Renal pelvis (tissue), 12 donors: ENCODE measurements around the gene GLYR1. TPM values are rescaled to one million over a fixed set of nuclear protein-coding genes. Genes with fewer than 3 reads are reported as not detected.
"Not testable (repeated sequence)": the region's sequence is repeated elsewhere in the genome, so short reads cannot be mapped to it uniquely, and the experiment has no call there.

Source experiments
- DNase-seq: peaks from one replicate; pipeline ENCODE4 v3.0.0-alpha.2; 2013
- long read RNA-seq, 16 experiments: transcript quantifications; one replicate each; lab custom pipeline, GENCODE V29; 2026
- polyA plus RNA-seq, 3 donors: library from polyadenylated mRNA; unstranded; fragments of 120-200 nt; gene quantifications; one replicate each; pipeline ENCODE4 v1.2.1, GENCODE V29; 2013; ENCODE audit not compliant: insufficient read length in 3 of 3

GLYR1 gene
- 100 to 1,000 TPM in 2 of 3 donors, 10 to 100 TPM in 1; 89.9 to 161 (median 123) TPM for polyA plus RNA-seq
- long read RNA-seq, donor 1, partial matches to known transcripts = 0 of 12 reads
- long read RNA-seq, donor 1, other reads (novel, unspliced or antisense) = 0 of 12 reads
- long read RNA-seq, donor 2, transcript GLYR1-201 (16 exons, 3,772 nt) = major isoform, 16 of 30 reads
- long read RNA-seq, donor 2, partial matches to known transcripts = 6 of 30 reads
- long read RNA-seq, donor 2, other reads (novel, unspliced or antisense) = 0 of 30 reads
- long read RNA-seq, donor 3, transcript GLYR1-206 (4 exons, 630 nt) = minor isoform, 5 of 17 reads
- long read RNA-seq, donor 3, transcript GLYR1-201 (16 exons, 3,772 nt) = major isoform, 7 of 17 reads
- long read RNA-seq, donor 3, partial matches to known transcripts = 0 of 17 reads
- long read RNA-seq, donor 3, other reads (novel, unspliced or antisense) = 0 of 17 reads
- long read RNA-seq, donor 4, transcript GLYR1-201 (16 exons, 3,772 nt) = major isoform, 9 of 21 reads
- long read RNA-seq, donor 4, partial matches to known transcripts = 0 of 21 reads
- long read RNA-seq, donor 4, other reads (novel, unspliced or antisense) = 6 of 21 reads
- long read RNA-seq, donor 5, partial matches to known transcripts = 43 of 47 reads
- long read RNA-seq, donor 5, other reads (novel, unspliced or antisense) = 0 of 47 reads
- long read RNA-seq, donor 6, transcript GLYR1-201 (16 exons, 3,772 nt) = major isoform, 11 of 19 reads
- long read RNA-seq, donor 6, partial matches to known transcripts = 0 of 19 reads
- long read RNA-seq, donor 6, other reads (novel, unspliced or antisense) = 0 of 19 reads
- long read RNA-seq, donor 7, transcript GLYR1-201 (16 exons, 3,772 nt) = major isoform, 5 of 41 reads
- long read RNA-seq, donor 7, partial matches to known transcripts = 31 of 41 reads
- long read RNA-seq, donor 7, other reads (novel, unspliced or antisense) = 0 of 41 reads
- long read RNA-seq, donor 8, transcript GLYR1-201 (16 exons, 3,772 nt) = major isoform, 5 of 8 reads
- long read RNA-seq, donor 8, partial matches to known transcripts = 0 of 8 reads
- long read RNA-seq, donor 8, other reads (novel, unspliced or antisense) = 0 of 8 reads
- long read RNA-seq, donor 9, transcript GLYR1-201 (16 exons, 3,772 nt) = major isoform, 12 of 20 reads
- long read RNA-seq, donor 9, transcript GLYR1-206 (4 exons, 630 nt) = minor isoform, 6 of 20 reads
- long read RNA-seq, donor 9, partial matches to known transcripts = 0 of 20 reads
- long read RNA-seq, donor 9, other reads (novel, unspliced or antisense) = 0 of 20 reads
- long read RNA-seq, donor 10, partial matches to known transcripts = 0 of 6 reads
- long read RNA-seq, donor 10, other reads (novel, unspliced or antisense) = 0 of 6 reads
- long read RNA-seq, donor 11, partial matches to known transcripts = 0 of 6 reads
- long read RNA-seq, donor 11, other reads (novel, unspliced or antisense) = 0 of 6 reads
- long read RNA-seq, donor 12, transcript GLYR1-201 (16 exons, 3,772 nt) = major isoform, 18 of 26 reads
- long read RNA-seq, donor 12, transcript GLYR1-206 (4 exons, 630 nt) = minor isoform, 6 of 26 reads
- long read RNA-seq, donor 12, partial matches to known transcripts = 0 of 26 reads
- long read RNA-seq, donor 12, other reads (novel, unspliced or antisense) = 0 of 26 reads
- long read RNA-seq, donor 13, partial matches to known transcripts = 5 of 10 reads
- long read RNA-seq, donor 13, other reads (novel, unspliced or antisense) = 0 of 10 reads
- long read RNA-seq, donor 14 = 0 reads
- long read RNA-seq, donor 15 = 0 reads
- long read RNA-seq, donor 16, transcript GLYR1-201 (16 exons, 3,772 nt) = major isoform, 12 of 33 reads
- long read RNA-seq, donor 16, transcript GLYR1-206 (4 exons, 630 nt) = minor isoform, 5 of 33 reads
- long read RNA-seq, donor 16, partial matches to known transcripts = 7 of 33 reads
- long read RNA-seq, donor 16, other reads (novel, unspliced or antisense) = 5 of 33 reads

DNA sequence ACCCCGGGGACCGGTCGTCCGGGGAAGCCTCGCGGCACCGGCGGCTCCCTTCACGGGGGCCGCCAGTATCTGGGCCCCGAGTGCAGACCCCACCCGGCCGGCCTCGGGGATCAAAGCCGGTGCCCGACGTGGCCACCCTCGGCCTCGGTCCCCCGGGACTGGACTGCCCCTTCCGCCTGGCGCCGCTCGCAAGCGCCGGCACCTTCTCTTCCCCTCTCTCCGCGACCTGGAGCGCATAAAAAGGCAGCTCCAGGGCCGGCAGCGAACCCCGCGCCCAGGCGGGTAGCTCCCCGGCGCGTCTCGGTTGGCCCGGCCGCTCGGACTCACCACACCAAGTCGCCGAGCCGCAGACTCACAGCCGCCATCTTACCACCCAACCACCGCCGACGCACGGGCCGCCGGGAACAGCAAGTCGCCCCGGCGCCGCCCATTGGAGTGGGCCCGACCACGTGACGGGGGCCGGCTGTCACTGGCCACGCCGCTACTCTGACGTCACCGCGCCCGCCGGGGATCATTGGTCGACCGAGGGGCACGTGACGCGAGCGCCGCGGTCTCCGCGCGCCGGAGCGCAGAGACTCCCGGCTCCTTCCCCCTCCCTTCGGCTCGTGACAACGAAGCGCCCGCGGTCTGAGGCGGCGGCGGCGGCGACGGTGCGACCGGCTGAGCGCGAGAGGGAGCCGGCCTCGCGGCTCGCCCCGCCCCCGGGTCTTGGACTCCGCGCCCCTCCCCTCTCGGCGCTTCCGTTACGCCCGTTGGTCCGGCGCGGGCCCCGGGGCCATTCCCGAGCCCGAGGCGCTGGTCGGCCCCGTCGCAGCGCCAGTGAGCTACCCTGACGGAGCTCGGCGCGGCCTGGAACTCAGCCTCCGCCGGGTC is at the start of gene GLYR1, which contains the start of gene UBN1:
Gene GLYR1 (minus strand): TSS at position 388 of the 873 bp plus-strand sequence. CDS start 23 bp downstream, at position 365.
Gene UBN1 (plus strand): TSS at position 581 of the 873 bp plus-strand sequence. CDS start 5,437 bp downstream, outside the sequence.
- peak; percentile 97 for DNase-seq

DNA sequence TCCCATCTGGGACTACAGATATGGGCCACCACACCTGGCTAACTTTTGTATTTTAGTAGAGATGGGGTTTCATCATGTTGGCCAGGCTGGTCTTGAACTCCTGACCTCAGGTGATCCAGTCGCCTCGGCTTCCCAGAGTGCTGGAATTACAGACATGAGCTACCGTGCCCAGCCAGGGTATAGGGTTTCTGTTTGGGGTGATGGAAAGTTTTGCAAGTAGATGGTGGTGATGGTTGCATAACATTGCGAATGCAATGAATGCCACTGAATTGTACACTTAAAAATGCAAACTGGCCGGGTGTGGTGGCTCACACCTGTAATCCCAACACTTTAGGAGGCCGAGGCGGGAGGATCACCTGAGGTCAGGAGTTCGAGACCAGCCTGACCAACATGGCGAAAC is 49.7 kb upstream of the GLYR1 start:
- DNase-seq = not testable (repeated sequence)

DNA sequence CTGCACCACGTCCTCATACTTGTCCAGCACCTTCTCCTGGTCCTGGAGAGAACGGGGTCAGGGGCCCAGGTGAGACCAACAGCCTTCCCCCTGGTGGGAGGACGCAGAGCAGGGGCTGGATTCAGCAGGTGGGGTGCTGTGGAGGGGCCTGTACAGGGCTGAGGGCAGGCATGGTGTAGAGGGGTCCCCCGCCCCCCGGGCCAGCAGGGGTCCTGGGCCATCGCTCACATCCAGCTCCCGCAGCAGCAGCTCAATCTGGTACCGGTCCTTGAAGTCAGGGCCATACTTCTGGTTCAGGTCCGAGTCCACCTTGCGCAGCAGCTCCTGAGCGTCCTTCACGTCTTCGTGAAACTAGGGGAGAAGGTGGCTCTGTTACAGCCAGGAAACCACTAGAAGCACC is 48.3 kb upstream of the GLYR1 start:
- DNase-seq = no peak

DNA sequence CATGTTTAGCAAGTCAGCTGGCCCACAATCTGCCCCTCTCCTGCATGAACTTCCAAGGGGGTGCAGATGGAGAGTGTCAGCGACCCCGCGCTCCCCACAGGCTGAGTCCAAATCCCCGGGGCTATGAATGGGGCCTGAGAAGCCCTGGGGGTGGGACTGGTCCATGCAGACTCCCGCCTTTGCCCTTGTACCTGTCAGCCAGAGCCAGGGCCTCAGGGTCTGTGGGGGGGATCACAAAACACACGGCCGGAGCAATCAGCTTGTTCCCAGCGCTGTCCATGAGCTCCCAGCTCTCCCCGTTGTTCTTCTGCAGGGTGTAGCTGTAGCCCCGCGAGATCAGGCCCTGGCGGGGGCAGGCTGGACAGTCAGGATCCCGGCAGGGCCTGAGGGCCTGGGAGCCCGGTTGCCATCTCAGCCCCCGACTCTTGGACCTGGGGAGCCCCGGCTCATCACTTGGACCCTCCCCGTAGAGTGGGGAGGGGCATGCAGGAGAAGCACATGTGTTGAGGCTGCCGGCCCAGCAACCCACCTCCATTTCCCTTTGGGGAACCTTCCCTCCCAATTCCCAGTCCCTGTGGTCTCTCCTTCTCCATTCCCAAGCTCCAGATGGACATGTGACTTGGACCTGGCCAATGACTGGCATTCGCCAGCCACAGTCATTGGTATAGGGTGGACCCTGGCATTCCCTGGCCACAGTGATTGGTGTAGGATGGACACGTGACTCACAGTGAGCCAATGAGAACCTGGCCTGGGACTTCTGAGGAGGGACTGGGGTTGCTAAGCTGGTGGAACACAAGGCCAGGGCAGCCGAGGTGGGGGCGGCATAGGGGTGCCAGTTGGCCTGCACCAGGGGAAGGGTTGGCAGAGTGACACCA is 47.4 kb upstream of the GLYR1 start:
- no peak for DNase-seq

DNA sequence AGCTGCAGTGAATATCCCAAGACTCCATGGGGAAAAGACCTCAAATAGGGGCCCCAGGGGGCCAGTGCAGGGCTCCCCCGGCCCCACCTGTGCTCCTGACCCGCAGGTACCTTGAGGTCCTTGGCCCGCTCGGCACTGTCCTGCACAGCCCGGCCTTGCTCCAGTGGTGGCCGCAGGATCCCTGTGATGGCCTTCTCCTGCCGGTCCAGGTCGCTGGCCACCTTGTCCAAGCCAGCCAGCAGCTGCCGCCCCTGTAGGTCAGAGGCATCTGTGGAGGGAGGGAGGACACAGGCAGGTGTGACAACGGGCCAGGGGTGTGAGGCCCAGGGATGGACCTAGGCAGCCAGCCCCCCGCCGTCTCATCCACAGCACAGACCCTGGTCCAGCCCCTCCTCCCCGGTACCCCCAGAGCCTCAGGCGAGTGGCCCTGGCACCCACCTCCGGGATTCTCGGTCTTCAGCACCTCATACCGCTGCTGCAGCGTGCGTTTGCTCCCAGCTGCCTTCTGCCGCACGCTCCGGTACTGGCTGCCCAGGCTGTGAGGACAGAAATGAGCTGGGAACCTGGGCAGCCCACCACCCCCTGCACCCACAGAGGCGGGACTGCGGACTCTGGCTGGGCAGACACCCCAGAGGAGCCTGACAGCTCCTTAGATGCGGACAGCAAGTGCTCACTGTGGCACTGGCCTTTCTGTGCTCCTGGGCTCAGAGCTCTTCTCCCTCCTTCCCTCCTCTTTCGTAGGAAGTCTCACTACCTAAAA is 46.2 kb upstream of the GLYR1 start:
- no peak for DNase-seq

GRCh38 chr16:4892361-4893102 is 45.4 kb upstream of the GLYR1 start:
- no peak for DNase-seq

DNA sequence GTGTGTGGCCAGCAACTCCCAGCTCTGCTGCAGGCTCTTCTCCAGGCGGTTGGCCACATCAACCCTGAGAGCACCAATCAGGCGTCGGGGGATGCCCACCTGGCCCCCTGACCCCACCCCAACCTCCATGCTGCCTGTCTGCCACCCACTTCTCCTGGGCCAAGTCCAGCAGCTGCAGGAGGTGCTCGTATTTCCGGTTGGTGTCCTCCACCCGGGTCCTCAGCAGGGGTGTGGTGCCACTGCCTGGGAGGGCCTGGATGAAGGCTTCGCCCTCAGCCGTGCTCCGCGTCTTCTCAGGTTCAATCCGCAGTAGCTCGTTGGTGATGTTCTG is 44.8 kb upstream of the GLYR1 start:
- no peak for DNase-seq

- no peak for DNase-seq
These were observed 44.2 kb upstream of the GLYR1 start for GRCh38 chr16:4891097-4891885.

GRCh38 chr16:4890686-4891085 is 43.6 kb upstream of the GLYR1 start:
- no peak for DNase-seq

DNA sequence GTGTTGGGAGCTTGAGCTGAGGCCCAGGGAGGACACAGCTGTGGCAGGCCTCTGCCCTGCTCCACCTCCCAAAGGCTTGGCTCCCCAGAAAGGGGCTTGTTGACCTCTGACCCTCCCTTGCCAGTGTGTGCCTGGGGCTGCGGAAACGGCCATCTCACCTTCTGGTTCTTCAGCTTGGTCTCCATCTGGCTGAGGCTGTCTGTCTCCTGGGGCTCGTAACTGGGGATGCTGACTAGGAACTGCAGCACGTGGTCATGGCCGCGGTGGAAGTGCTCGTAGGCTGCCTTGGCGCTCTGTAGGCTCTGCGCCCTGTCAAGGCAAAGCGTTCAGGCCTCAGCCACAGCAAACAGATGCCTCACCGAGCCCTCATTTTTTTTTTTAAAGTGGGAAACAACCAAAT is 42.9 kb upstream of the GLYR1 start:
- no peak for DNase-seq

- no peak for DNase-seq
These were observed 41.5 kb upstream of the GLYR1 start for GRCh38 chr16:4888428-4889135.

DNA sequence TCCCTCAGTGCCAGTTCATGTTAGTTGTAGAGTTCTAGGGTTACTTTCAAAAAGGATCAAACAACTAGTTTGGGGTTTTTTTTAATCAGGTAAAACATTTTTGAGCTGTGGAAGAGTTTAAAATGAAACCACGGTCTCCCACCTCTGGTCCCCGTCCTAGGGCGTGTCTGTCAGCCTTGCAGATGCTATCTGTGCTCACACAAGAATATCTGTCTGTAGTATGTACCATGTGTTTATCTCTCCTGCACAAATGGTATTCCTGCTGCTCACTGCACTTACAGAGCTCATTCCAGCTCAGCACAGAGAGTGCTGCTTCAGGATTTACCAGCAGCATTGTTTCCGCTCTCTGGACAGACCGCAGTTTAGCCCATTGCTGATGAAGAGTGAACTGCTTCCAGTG is 39.1 kb upstream of the GLYR1 start:
- no peak for DNase-seq

DNA sequence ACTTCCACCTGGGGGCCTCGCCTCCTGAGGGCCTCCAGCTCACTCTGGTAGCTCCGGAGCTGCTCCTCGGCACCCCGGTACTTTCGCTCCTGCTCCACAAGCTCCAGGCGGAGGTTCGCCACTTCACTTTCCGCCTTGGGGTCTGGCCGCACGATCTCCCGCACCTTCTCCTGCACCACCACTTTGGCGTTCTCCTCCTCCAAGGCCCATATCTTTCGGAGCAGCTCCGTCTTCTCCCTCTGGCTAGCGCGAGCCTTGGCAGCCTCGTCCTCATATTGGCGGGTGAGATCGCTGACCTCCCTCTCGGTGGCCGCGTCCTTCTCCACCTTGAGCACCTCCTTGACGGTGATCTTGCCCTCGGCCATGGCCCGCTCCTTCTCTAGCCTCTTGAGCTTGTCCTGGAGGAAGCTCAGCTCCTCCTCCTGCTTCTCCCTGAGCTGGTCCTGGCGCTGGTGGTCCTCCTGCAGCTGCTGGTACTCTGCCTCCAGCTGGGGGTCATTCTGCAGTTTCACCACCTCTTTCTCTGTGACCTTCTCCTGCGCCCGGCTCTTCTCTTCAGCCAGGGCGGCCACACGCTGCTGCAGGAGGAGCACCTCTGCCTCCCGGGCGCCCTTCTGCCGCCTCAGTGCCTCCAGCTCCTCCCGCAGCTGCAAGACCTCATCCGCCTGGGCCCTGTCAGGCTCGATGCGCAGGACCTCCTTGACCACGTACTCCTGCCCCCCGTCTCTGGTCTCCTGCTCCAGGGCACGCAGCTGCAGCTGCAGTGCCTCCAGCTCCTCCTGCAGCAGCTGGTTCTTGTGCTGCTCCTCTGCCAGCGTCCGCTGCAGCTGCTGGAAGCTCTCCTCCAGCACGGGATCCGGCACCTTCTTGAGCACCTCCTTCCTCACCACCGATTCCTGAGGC is 38.1 kb upstream of the GLYR1 start:
- no peak for DNase-seq

- DNase-seq = no peak
These were observed 37.1 kb upstream of the GLYR1 start for GRCh38 chr16:4884209-4884608.
